ENCODE results near the gene PLCE1. TPM values are rescaled to one million over a fixed set of nuclear protein-coding genes. Genes with fewer than 3 reads are reported as not detected.

Gene PLCE1
- polyA plus RNA-seq, 1 donor (not counting 4 experiments of a cell fraction or from before 2014, with no cell fraction given): 0.01 TPM

GRCh38 chr10:94035982-94036765 lies 42.4 kb downstream of the PLCE1 start:
- no peak for FAIRE-seq
- H2AFZ ChIP-seq (ENCODE audit: control insufficient read depth, low read length): no peak overlapping the region
- no peaks in the 10 kb centered on the region for H3K9me3 ChIP-seq (ENCODE audit: control insufficient read depth, low read depth, low read length)
- dilution Hi-C loops (cut with MboI; ENCODE audit: extremely low pct_ligation_motif_present, low sequenced_read_pairs): no loop called here
- H3K79me2 ChIP-seq (ENCODE audit: control insufficient read depth, insufficient read depth, low read length): no peaks in the 10 kb centered on the region
- H3K9me1 ChIP-seq (ENCODE audit: control insufficient read depth, extremely low read depth, insufficient read depth, low read length): no peaks in the 10 kb centered on the region
- no peaks in the 10 kb centered on the region for H3K4me1 ChIP-seq (ENCODE audit: control insufficient read depth, extremely low read depth, insufficient read depth, low read length)
- H3K9ac ChIP-seq (ENCODE audit: control insufficient read depth, extremely low read depth, insufficient read depth, low read length): no peak overlapping the region
- H3K27me3 ChIP-seq (ENCODE audit: control insufficient read depth, extremely low read depth, insufficient read depth, low read length): no peaks in the 10 kb centered on the region
- no peak for TF ChIP-seq EZH2 (IDR thresholded peaks at IDR 0.05; ENCODE audit: low read length)
- no peak for TF ChIP-seq CTCF (optimal IDR thresholded peaks at IDR 0.05 in 1 of 3, IDR thresholded peaks at IDR 0.05 in 1 of 3, conservative IDR thresholded peaks at IDR 0.05 in 1 of 3; ENCODE audit: extremely low read depth in 1 of 3, insufficient read depth in 2 of 3, low read length in 3 of 3)
- H4K20me1 ChIP-seq (ENCODE audit: control insufficient read depth, extremely low read depth, insufficient read depth, low read length): no peaks in the 10 kb centered on the region
- H3K4me3 ChIP-seq (ENCODE audit: control insufficient read depth in 2 of 3, extremely low read depth in 1 of 3, insufficient read depth in 2 of 3, low read depth in 1 of 3, low read length in 3 of 3): no peak overlapping the region
- no peaks in the 10 kb centered on the region for H3K36me3 ChIP-seq (ENCODE audit: control insufficient read depth in 2 of 2, extremely low read depth in 1 of 2, insufficient read depth in 2 of 2, low read length in 2 of 2)
- no peak overlapping the region for H3K4me2 ChIP-seq (ENCODE audit: control insufficient read depth, extremely low read depth, insufficient read depth, low read depth, low read length)
- DNase-seq (ENCODE audit: low read depth, low spot score): no peak
- H3K27ac ChIP-seq (ENCODE audit: control insufficient read depth, insufficient read depth, low read length): no peak overlapping the region

GRCh38 chr10:94036766-94037033 lies 43.0 kb downstream of the PLCE1 start:
- no peak for TF ChIP-seq CTCF (optimal IDR thresholded peaks at IDR 0.05 in 1 of 3, IDR thresholded peaks at IDR 0.05 in 1 of 3, conservative IDR thresholded peaks at IDR 0.05 in 1 of 3; ENCODE audit: extremely low read depth in 1 of 3, insufficient read depth in 2 of 3, low read length in 3 of 3)
- no peak for TF ChIP-seq EZH2 (IDR thresholded peaks at IDR 0.05; ENCODE audit: low read length)
- Histone ChIP-seq H3K36me3 (ENCODE audit: control insufficient read depth in 2 of 2, extremely low read depth in 1 of 2, insufficient read depth in 2 of 2, low read length in 2 of 2) (no peaks in the 10 kb centered on the region), H3K27me3 (ENCODE audit: control insufficient read depth, extremely low read depth, insufficient read depth, low read length) (no peaks in the 10 kb centered on the region), H3K4me2 (ENCODE audit: control insufficient read depth, extremely low read depth, insufficient read depth, low read depth, low read length) (no peak overlapping the region), H4K20me1 (ENCODE audit: control insufficient read depth, extremely low read depth, insufficient read depth, low read length) (no peaks in the 10 kb centered on the region), H3K9me1 (ENCODE audit: control insufficient read depth, extremely low read depth, insufficient read depth, low read length) (no peaks in the 10 kb centered on the region), H3K9me3 (ENCODE audit: control insufficient read depth, low read depth, low read length) (no peaks in the 10 kb centered on the region), H3K4me3 (ENCODE audit: control insufficient read depth in 2 of 3, extremely low read depth in 1 of 3, insufficient read depth in 2 of 3, low read depth in 1 of 3, low read length in 3 of 3) (no peak overlapping the region), H3K9ac (ENCODE audit: control insufficient read depth, extremely low read depth, insufficient read depth, low read length) (no peak overlapping the region), H3K4me1 (ENCODE audit: control insufficient read depth, extremely low read depth, insufficient read depth, low read length) (no peaks in the 10 kb centered on the region), H3K79me2 (ENCODE audit: control insufficient read depth, insufficient read depth, low read length) (no peaks in the 10 kb centered on the region), H2AFZ (ENCODE audit: control insufficient read depth, low read length) (no peak overlapping the region), H3K27ac (ENCODE audit: control insufficient read depth, insufficient read depth, low read length) (no peak overlapping the region)
- FAIRE-seq (no peak), DNase-seq (ENCODE audit: low read depth, low spot score) (no peak)
- dilution Hi-C loops (cut with MboI; ENCODE audit: extremely low pct_ligation_motif_present, low sequenced_read_pairs): no loop called here
